Hematopoietic multipotent progenitor cell (in vitro differentiated cells): Measurements from ENCODE around the gene TBKBP1. TPM values are rescaled to one million over a fixed set of nuclear protein-coding genes. Genes with fewer than 3 reads are reported as not detected.
"Not testable (repeated sequence)": the region's sequence is repeated elsewhere in the genome, so short reads cannot be mapped to it uniquely, and the experiment has no call there.

Experiments used
- DNase-seq, 3 donors: peaks; one replicate each; pipeline ENCODE4 v3.0.0-alpha.2; 2011 to 2015; ENCODE audit warnings: low read depth in 2 of 3, low spot score in 2 of 3
- total RNA-seq: library from RNA; depleted of rRNA; stranded (reverse); fragments of >200 nt; gene quantifications from one replicate; pipeline ENCODE4 v1.2.3, GENCODE V29; 2012

Gene TBKBP1
- total RNA-seq, 1 donor: 9.4 TPM

DNA sequence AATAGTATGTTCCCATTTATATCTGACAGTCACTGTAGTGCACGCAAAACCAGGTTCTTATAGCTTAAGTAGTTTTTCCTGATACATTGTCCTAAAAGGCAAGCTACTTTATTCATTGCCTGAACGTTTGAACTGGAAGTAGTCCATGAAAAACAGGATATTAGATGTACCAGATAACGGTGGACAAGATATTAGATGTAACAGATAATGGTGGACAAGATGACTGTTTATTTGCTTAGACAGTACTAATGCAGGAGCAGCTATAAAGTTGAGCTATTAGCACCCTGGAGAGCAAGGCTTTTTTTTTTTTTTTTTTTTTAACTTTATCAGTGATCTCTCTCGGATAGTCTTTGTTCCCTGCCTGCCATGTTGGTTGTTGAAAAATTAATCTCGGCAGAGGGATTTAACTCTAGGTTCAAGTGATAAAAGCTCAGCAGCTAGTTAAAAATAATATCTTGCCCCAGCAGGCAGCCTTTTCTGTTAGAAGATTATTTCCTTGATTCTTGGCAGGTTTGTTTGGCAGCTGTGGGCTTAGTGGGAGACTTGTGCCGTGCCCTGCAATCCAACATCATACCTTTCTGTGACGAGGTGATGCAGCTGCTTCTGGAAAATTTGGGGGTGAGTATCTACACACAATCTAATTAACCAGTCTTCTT is 17.3 kb upstream of the TBKBP1 start:
- no peak for DNase-seq

DNA sequence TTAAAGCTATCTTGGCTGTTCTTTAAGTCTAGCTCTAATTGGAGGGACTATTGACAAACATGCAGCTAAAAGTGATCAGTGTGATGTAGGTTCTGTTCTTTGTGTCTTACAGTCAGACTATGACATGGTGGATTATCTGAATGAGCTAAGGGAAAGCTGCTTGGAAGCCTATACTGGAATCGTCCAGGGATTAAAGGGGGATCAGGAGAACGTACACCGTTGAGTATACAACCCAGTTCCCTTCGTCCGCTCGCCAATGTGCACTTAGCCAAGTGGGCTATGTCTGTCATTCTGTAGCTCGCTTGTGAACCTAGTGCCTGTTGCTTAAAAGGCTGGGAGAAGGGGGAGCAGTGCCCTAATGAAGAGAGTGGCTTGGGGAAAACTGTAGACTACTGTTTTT is 15.8 kb upstream of the TBKBP1 start:
- no peak for DNase-seq

DNA sequence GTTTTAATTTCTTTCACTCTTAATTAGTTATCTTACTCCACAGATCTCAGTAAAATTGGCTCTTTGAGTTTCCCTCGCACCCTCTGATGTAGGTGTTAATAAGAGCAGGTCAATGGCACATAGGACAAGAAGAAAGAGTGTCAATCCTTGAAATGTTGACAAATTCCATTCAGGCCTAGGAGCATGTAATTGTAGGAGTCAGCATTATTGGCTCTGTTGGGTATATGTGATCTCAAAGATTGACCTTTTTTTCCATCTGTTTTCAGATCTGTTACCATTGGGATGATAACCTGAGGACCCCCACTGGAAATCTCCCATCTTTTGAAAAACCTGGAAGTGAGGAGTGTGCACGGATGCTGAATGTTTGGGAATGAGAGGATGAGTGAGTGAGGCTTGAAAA is 11.8 kb upstream of the TBKBP1 start:
- DNase-seq: no peak

DNA sequence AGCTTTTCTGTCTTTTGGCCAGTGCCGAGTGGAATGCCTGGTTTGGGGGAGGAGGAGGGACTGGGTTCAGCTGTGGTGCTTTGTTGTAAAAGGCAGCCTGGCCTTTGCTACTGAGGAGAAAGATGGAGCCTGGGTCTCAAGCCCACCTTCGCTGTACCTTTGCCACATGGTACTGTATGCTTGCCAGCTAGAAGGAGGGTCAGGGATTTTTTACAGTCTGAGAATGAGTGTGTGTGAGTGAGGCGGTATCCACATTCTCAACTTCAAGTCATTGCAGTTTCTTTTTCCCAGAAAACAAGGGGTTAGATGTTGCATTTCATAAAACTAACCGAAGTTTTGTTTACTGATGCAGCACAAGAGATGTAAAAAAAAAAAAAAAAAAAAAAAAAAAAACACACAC is 11.2 kb upstream of the TBKBP1 start:
- not testable (repeated sequence) for DNase-seq

DNA sequence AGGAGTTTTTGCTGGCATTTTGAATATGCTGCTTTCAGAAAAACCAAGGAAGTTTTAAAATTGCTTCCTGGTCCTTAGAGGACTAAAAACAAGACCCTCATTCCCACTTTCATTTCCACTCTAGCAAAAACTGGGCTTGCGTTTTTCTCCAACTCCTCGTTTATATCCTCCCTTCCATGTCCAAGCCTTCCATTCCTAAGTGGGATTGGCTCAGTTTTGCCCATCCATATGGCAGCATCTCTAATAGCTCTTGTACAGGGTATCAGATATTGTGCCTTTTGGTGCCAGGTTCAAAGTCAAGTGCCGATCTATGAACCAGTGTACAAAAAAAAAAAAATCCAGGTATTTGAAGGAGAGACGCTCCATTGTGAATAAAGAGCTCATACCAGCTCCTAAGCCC is 9.9 kb upstream of the TBKBP1 start:
- DNase-seq: no peak

DNA sequence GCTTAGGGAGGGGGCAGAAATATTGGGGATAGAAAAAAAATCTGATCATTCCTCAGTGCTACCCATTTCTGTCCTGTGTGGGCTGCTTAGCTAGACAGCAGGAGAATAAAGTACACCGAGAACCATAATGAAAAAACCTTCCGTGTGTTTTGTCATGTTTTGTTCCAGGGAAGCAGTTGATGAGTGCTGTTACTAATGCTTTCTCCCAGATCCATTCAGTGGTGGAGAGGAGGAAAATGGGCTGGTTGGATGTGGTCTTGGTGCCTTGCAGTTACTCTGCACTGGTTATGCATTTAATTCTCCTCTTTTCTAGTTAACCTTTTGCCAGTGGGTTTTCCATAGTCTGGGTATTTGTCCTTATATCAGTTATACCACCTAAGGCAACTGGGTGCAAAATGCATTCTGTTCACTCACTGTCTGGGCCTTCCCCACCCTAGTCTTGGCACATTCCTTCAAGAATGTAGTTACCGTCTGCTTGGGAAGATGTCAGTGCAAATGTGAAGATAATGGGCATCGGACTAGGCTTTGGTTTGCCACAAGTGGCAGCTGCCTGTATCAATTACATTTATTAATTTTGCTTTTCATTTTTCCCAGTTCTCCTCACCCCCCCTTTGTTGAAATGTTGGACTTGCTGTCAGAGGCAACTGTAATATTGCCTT is 9.3 kb upstream of the TBKBP1 start:
- DNase-seq: no peak

DNA sequence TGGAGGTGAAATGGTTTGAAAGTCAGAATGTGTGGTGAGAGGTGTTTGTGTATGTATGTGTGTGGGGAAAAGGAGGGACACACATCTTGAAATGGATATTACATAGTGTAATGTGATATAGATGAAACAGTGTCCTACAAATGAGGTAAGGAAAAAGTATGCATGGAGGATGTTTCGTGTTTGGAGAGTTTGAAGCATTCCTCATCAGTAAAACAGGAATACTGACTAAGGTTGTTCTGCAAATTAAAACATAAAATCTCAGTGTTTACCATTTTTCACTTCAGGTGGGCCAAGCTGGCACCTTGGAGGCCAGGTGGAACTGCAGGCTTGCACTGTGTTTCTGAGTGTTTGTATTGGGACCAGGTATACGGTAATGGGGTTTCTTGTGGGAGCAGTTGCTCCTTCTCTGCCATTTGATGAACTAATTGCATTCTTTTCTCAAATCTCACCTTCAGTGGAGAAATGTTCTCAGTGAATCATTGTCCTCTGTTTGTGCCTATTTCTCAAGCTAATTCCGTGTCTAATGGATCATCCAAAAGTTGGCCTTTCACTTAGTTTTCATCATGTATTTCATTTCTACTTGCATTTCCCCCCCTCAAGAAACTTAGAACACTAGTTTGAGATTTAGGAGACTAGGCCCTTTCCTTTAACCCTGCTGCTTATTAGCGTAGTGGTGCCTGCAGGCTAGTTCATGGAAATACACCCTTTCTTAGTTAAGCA is 8.2 kb upstream of the TBKBP1 start:
- DNase-seq: no peak

DNA sequence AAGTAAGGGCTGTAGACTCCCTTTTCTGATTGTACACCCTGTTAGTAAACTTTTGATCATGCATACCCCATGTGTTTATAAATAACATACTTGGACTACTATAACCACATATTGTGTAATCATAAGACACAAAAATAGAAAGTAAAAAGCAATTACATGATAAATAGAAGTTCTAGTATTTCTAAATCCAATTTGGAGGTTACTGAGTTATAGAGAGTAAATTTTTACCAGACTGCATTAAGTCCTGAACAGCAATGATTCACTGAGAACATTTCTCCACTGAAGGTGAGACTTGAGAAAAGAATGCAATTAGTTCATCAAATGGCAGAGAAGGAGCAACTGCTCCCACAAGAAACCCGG is 7.7 kb upstream of the TBKBP1 start:
- no peak for DNase-seq

DNA sequence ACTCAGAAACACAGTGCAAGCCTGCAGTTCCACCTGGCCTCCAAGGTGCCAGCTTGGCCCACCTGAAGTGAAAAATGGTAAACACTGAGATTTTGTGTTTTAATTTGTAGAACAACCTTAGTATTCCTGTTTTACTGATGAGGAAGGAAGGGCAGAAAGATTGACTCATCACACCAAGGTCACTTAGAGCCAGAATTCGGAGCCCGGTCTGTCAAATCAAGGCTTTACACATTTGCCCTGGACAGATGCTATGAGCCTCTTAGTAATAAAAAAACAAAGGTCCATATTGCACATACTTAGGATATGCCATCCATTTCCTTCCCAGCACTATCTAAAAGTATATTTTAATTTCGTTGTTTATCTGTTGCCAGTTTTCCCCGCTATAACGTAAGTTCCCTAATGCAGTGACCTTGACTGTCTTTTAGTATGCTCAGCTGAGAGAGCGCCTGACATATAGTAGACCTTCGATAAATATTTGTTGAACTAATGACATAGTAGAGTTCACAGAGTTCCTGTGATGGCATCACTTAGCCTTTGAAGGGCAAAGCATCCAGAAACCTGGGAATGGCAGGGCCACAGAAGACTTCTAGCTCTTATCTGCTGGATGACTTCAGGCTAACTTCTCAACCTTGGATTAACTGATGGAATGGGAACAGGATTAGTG is 7.2 kb upstream of the TBKBP1 start:
- no peak for DNase-seq

DNA sequence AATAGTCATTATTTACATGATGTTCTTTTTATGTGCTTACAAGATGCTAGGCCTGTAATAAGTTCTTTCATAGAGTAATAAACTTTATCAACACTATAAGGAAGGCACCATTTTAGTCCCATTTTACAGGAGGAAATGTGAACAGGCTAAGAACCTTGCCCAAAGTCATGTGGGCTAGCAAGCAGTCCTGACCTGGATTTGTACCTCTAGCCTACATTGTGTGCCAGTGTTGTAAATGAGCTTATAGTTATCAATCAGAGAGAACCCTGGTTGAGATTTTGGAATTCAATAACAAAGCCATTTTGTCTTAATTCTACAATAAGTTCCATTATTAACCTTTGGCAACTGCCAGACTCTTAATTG is 6.7 kb upstream of the TBKBP1 start:
- DNase-seq: no peak

DNA sequence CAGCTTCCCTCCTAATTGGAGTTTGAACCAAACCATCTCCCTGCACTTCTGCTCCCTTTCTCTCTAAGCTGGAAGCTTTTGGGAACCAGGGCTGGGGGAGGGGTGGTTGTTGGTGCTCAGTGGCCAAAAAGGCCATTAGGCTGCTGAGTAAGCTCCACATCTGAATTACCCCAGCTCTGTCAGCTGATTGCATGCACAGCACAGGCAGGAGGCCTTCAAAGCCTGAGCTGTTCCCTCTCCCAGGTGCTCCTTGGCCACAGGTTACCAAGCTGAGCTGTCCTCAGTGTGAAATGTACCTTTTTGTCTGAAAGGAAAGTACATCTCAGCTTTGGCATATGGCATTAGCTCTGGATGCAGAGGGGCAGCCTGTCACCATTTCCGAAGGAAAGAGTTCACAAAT is 6.2 kb upstream of the TBKBP1 start:
- no peak for DNase-seq

DNA sequence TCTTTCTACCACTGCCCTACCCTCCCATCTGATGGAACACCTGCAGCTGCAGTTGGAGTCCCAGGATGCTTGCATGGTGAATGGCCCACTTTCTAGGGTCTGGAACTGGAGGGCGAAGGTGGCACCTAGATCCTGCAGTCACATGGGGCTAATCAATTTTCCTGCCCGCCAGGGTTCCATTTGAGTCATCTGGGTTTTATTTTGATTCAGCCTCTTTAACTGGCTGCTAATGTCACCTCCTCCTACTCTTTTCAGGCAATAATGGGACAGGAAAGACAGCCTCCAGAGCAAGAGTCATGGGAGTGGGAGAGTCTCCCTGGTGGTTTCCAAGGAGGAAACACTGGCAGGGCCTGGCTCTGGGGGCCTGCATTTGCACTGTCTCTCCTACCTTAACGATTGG is 3.8 kb upstream of the TBKBP1 start:
- no peak for DNase-seq

DNA sequence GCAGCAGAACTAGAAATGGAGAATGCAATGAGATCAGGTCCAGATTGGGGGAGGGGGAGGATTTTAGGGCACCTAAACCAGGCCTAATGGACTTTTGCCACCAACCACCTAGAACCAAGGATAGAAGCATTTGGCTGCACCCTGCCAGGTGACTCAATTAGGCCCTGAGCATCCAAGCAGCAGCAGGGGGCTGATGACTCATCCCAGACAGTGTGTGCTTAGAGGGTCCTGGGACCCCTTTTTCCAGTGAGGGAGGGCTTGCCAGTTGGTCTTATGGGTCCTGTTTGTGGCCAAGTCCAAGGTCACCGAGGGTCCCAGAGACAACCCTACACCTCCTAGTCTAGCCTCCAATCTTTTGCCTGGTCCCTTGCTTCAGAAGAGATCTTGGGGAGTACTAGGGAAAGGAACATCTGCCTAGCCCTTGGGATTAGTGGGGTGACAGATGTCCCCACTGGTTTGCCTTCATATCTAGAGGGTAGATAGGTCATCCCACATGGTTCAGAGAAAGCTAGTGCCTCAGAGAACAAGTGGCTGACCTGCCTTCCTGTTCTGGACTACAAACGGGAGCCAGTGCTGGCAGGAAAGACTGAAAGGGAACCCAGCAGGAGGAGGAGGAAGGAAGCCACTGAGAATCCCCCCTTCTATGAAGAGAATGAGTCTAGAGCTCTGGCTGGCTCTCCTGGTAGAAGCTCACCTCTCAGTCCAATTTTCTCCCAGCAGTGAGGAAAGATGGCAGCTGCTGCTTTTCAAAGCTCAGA is 1.6 kb upstream of the TBKBP1 start:
- DNase-seq: no peak

DNA sequence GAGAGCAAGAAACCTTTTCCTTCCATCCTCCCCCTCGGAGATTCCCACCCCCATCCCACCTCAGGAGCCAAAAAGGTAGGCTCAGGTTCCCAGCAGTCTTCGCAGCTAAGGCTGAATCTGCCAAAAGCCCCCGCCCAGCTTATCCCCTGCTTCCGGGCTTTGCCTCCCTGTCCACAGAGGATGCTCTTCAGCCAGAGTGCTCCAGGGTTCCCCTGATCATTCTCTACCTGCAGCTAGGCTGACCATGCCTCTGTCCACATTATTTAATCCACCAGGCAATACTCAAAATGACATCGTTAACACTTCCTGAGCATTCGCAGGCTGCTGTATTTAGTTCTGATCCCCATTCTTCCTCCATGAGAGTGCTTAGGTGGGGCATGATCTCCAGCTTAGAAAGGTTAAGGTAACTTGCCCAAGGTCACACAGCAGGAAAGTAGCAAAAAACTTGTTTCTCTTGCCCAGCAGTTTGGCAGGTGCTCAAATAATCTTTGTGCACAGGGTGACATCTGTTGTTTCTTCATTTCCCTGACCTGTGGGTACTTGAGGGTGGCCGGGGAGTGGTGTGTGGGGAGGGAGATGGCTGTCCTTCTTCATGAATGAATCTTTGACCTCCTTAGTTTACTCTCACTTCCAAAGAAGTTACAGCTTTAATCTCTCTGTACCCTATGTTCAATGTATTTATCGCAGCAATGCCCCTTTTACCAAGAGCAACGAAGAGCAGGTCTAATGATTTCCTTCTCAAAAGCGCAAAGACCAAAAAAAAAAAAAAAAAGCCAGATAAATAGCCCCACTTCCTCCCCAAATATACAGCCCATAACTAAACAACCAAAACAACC is 848 bp upstream of the TBKBP1 start:
- peak in 1 of 3 donors; percentile 21 for DNase-seq

DNA sequence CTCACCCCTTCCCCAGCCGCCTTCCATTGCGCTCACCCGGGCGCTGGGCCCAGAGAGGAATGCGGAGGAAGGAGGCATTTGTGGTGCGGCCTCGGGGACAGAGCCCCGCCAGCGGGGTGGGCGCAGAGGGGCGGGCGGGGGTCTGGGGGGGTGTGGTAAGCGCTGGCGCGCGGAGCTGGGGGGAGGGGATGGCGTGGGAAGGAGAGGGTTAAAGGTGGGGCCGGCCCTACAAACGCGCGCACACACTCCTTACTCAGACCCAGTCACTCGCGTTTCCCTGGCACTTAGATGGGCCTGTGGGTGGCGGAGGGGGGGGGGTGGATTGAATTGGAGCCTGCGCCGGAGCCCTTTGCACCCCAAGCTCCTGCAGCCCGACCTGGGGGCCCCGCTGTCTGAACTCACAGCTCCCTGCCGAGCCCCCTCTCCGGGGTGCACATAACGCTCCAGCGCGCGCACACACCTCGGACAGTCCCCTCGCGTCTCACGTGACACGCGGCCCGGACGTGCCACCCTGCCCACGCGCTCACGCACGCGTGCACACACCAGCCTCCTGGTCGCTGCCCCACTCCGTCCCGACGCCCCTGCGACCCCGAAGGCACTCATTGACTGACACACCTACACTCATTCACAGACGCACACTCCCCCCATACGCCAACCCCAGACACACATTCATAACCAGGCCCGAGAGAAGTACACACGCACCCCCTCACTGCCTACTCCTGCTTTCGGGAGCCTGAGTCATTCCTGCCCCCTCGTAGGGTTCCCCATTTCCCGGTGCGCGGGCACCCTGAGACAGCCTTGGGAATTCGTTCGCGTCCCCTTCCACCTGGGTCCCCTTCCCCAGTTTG is 844 bp downstream of the TBKBP1 start:
- peak in 2 of 3 donors; percentile 62 to 64 for DNase-seq

DNA sequence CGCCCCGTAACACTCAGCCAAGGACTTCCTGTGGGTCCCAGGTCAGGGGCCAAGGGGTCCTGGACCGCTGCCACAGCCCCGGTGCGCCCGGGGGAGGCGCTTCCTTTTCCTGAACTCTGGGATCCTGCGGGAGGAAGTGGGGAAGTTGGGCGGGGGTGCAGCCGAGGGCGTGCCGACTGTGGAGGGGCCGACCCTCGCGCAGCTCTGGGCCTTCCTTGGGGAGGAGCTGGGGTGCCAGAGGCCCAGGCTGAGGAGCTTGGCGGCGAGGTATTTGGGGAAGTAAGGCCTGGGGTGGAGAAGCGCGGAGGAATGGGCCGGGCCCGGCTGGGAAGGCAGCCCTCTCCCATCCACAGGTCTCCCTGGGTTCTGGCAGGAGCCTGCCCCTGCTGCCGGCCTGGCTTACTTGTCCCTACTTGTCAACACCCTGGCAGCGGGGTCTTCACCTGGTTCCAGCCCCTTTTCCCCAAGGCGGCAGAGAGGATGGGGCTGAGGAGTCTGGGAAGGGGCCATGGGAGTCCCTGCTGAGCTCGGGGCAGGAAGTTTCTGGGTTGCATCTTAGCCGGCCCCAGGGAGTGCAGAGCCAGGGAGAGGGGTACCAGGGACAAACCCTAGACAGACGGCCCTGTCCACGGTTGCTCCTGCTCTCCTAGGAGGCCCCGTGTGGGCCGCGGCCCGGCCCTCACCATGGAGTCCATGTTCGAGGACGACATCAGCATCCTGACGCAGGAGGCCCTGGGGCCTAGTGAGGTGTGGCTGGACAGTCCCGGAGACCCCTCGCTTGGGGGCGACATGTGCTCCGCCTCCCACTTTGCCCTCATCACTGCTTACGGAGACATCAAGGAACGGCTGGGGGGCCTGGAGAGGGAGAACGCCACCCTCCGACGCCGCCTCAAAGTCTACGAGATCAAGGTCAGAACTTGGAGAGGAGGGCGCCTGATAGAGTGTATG is 1.7 kb downstream of the TBKBP1 start:
- DNase-seq: peak in 2 of 3 donors; percentile 38 to 53

DNA sequence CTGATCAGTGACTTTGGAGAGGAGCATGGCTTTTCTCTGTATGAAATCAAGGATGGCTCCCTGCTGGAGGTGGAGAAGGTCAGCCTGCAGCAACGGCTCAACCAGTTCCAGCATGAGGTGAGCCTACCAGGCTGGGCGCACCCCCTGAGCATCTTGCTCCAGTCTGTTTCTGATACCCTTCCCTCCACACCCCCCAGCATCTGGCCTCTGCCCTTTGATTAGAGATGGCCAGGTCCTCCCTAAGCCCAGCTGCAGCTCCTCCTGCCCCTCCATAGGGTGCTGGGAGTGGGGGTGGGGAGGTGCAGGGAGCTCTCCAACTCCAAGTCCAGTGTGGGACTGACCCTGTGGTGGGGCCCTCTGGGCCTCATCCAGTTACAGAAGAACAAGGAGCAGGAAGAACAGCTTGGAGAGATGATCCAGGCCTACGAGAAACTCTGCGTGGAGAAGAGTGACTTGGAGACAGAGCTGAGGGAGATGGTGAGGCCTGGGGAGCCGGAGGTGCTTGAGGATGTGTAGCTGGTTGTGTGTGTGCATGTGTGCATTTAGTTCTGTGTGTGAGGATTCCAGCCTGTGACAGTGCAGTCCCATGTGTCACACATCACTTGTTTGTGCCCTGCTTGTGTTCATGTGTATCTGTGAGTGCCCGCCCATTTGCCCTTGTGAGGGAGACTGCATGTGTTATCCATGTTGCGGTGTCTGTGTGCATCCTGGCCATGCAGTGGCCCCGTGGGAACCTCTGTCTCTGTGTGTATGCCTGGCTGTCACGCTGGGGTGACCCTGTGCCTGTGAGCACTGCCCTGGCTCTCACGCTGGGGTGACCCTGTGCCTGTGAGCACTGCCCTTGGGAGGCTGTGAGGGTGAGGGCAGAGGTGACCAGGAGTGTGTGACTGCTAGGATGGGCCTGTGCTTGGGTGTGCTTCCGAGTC is 3.0 kb downstream of the TBKBP1 start:
- DNase-seq: no peak
